HG03469 (cell line): ENCODE measurements around the gene CACNA1C.
"Not testable (repeated sequence)": the region's sequence is repeated elsewhere in the genome, so short reads cannot be mapped to it uniquely, and the experiment has no call there.

ENCODE experiments used
- ATAC-seq: cut with Tn5 transposase; IDR thresholded peaks from one replicate; pipeline ENCODE4 v1.9.1; 2021; ENCODE audit warnings: mild to moderate bottlenecking, moderate library complexity, moderate number of reproducible peaks; ENCODE audit not compliant: unreplicated experiment

Gene CACNA1C

GRCh38 chr12:2739832-2740641, 687.2 kb downstream of the CACNA1C start:
- no peak for ATAC-seq

GRCh38 chr12:2742037-2742436, 689.2 kb downstream of the CACNA1C start:
- not testable (repeated sequence) for ATAC-seq

GRCh38 chr12:2743478-2743877, 690.7 kb downstream of the CACNA1C start:
- ATAC-seq: no peak

- no peak for ATAC-seq
Measured at GRCh38 chr12:2745655-2746054, 692.9 kb downstream of the CACNA1C start.
